Measurements from ENCODE around the gene NPS. TPM values are rescaled to one million over a fixed set of nuclear protein-coding genes. Genes with fewer than 3 reads are reported as not detected.
A peak's percentile ranks its signal among the peaks of the same experiment; 100 is the strongest.

NPS gene
- total and polyA plus RNA-seq, 2 experiments from 2014 or later, result not detected

GRCh38 chr10:127577376-127578258, 28.5 kb downstream of the NPS start:
- H3K27ac ChIP-seq, result no peak overlapping the region

GRCh38 chr10:127578259-127578960, 29.3 kb downstream of the NPS start:
- H3K36me3 ChIP-seq, result no peaks in the 10 kb centered on the region
- no peak overlapping the region for H3K27ac ChIP-seq
- H3K4me3 ChIP-seq, result no peak overlapping the region
- TF ChIP-seq CTCF (IDR thresholded peaks at IDR 0.05; ENCODE audit: low read depth, low read length), result no peak
- DNase-seq (ENCODE audit: low read depth in 1 of 2, low spot score in 1 of 2), result no peak
- no peaks in the 10 kb centered on the region for H3K9me3 ChIP-seq (ENCODE audit: low read depth)
- no peaks in the 10 kb centered on the region for H3K4me1 ChIP-seq (ENCODE audit: low read depth)
- H3K27me3 ChIP-seq, result peaks cover 5% of the 10 kb centered on the region

More at GRCh38 chr10:127577376-127578258, 28.5 kb downstream of the NPS start:
- Histone ChIP-seq H3K4me3 (no peak overlapping the region), H3K4me1 (ENCODE audit: low read depth) (no peaks in the 10 kb centered on the region), H3K36me3 (no peaks in the 10 kb centered on the region), H3K27me3 (peaks cover 2% of the 10 kb centered on the region), H3K9me3 (ENCODE audit: low read depth) (no peaks in the 10 kb centered on the region)
- TF ChIP-seq CTCF (IDR thresholded peaks at IDR 0.05; ENCODE audit: low read depth, low read length), result no peak
- DNase-seq (ENCODE audit: low read depth in 1 of 2, low spot score in 1 of 2), result peak in 1 of 2 donors; percentile 13

GRCh38 chr10:127578961-127579305, 29.8 kb downstream of the NPS start:
- no peaks in the 10 kb centered on the region for H3K9me3 ChIP-seq (ENCODE audit: low read depth)
- H3K27ac ChIP-seq, result no peak overlapping the region
- no peak overlapping the region for H3K4me3 ChIP-seq
- H3K4me1 ChIP-seq (ENCODE audit: low read depth), result no peaks in the 10 kb centered on the region
- no peak for DNase-seq (ENCODE audit: low read depth in 1 of 2, low spot score in 1 of 2)
- H3K27me3 ChIP-seq, result peaks cover 5% of the 10 kb centered on the region
- no peaks in the 10 kb centered on the region for H3K36me3 ChIP-seq
- no peak for TF ChIP-seq CTCF (IDR thresholded peaks at IDR 0.05; ENCODE audit: low read depth, low read length)

DNA sequence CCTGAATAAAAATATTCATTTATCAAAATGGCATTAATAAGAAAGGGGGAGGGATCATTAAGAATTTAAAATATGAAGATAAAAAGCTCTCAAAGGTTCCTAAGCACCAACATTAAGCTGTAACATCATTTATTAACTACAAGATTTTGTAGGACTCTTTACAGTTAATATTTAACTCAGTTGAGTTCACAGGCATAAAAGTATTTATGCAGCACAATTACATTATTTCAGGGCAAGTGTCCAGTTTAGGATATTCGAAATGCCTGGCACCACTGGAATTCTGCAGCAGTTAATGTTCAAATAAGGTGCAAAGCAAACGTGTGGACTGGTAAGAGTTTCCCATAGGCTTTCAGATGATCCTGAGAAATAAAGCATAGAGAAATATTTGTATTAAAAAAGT, 30.5 kb downstream of the NPS start:
- no peak for TF ChIP-seq CTCF (IDR thresholded peaks at IDR 0.05; ENCODE audit: low read depth, low read length)
- H3K4me3 ChIP-seq, result no peak overlapping the region
- no peaks in the 10 kb centered on the region for H3K36me3 ChIP-seq
- DNase-seq (ENCODE audit: low read depth in 1 of 2, low spot score in 1 of 2), result no peak
- peaks cover 5% of the 10 kb centered on the region for H3K27me3 ChIP-seq
- no peaks in the 10 kb centered on the region for H3K9me3 ChIP-seq (ENCODE audit: low read depth)
- H3K4me1 ChIP-seq (ENCODE audit: low read depth), result no peaks in the 10 kb centered on the region
- no peak overlapping the region for H3K27ac ChIP-seq

- peaks cover 5% of the 10 kb centered on the region for H3K27me3 ChIP-seq
- no peak overlapping the region for H3K4me3 ChIP-seq
- H3K4me1 ChIP-seq (ENCODE audit: low read depth), result no peaks in the 10 kb centered on the region
- no peak overlapping the region for H3K27ac ChIP-seq
- H3K36me3 ChIP-seq, result no peaks in the 10 kb centered on the region
- DNase-seq (ENCODE audit: low read depth in 1 of 2, low spot score in 1 of 2), result no peak
- no peaks in the 10 kb centered on the region for H3K9me3 ChIP-seq (ENCODE audit: low read depth)
- TF ChIP-seq CTCF (IDR thresholded peaks at IDR 0.05; ENCODE audit: low read depth, low read length), result no peak
These were observed 31.7 kb downstream of the NPS start for GRCh38 chr10:127580822-127581221.
